Ovary (tissue), 9 donors: ENCODE measurements around the gene ATXN1. TPM values are rescaled to one million over a fixed set of nuclear protein-coding genes. Genes with fewer than 3 reads are reported as not detected.
A peak's percentile ranks its signal among the peaks of the same experiment; 100 is the strongest.

Source experiments
- DNase-seq, 5 donors: peaks; one replicate each; pipeline ENCODE4 v3.0.0-alpha.2; 2019 to 2020
- H3K27ac ChIP-seq, 2 donors: fragments of 200-600 bp; one replicate each; pipeline versions ENCODE4 v1.5.1 to v1.8.0; 2019 to 2022
- H3K27me3 ChIP-seq: fragments of 200-600 bp; one replicate; pipeline ENCODE4 v1.8.0; 2022
- H3K36me3 ChIP-seq: fragments of 200-600 bp; sonication (generic); one replicate; pipeline ENCODE4 v1.5.1; 2019
- H3K4me1 ChIP-seq: one replicate; pipeline ENCODE4 v1.8.1; 2013; ENCODE audit warnings: mild to moderate bottlenecking, moderate library complexity; ENCODE audit not compliant: insufficient read depth
- H3K4me3 ChIP-seq: fragments of 200-600 bp; sonication (generic); one replicate; pipeline ENCODE4 v1.5.1; 2017
- H3K9me3 ChIP-seq, 2 donors: fragments of 200-600 bp in 1 of 2; sonication (generic) in 1 of 2; one replicate each; pipeline versions ENCODE4 v1.5.1 to v1.8.1; 2013 to 2019; ENCODE audit warnings: mild to moderate bottlenecking in 1 of 2, moderate library complexity in 1 of 2
- EP300 ChIP-seq: sonication (generic); formaldehyde crosslinking; IDR thresholded peaks from one replicate; pipeline ENCODE4 v1.6.1; 2017; ENCODE audit warnings: antibody characterized with exemption
- POLR2A ChIP-seq: fragments of 450-650 bp; IDR thresholded peaks from one replicate; pipeline ENCODE4 v1.6.1; 2017; ENCODE audit warnings: antibody characterized with exemption, mild to moderate bottlenecking, moderate library complexity
- WGBS, 3 donors: extraction: QIAGEN DNeasy Blood & Tissue Kit in 1 of 3; methylation state at CpG; one replicate each; pipeline versions ENCODE4 v1.1.5 to v1.1.7; 2013 to 2017; 5-methylcytosine and 5-hydroxymethylcytosine counted together
- intact Hi-C, 4 donors: fragments of 100-400 bp; cut with DNase I; formaldehyde crosslinking; loops; one replicate each; pipeline versions ENCODE4 v1.11.0 to v1.15.1; 2022 to 2023
- polyA plus RNA-seq, 2 donors: library from polyadenylated mRNA; stranded (reverse); fragments of 200-250 nt in 1 of 2; fragments of 350-450 nt in 1 of 2; fragmentation: Illumina TruSeq in 1 of 2; extraction: RNeasy Lipid Tissue Mini Kit (QIAGEN cat#74804) in 1 of 2; gene quantifications; one replicate each; pipeline ENCODE4 v1.2.3, GENCODE V29; 2013 to 2014
- total RNA-seq, 7 donors: library from RNA; depleted of rRNA in 2 of 7; stranded (reverse); fragments of >200 nt in 2 of 7; fragmentation: NEBNext Ultra II Directional in 3 of 7; extraction: Animal tissue kit (Norgen Biotek cat#: 25700) in 3 of 7; gene quantifications; one replicate each; pipeline versions ENCODE4 v1.1.0 to v1.2.4, GENCODE V29; 2016 to 2023
- TF ChIP-seq, protein P1 (sequence below), 3 donors: fragments of 450-650 bp in 2 of 3; fragments of 200-600 bp in 1 of 3; IDR thresholded peaks; one replicate each; pipeline versions ENCODE4 v1.5.1 to v1.8.0; 2016 to 2022; ENCODE audit warnings: antibody characterized with exemption in 3 of 3, mild to moderate bottlenecking in 1 of 3
- donor health status: DM: no; HTN: no; CAD: no; lungs with moderate emphysema.
- donor health status: DM: no; HTN: no; CAD: no.
- donor health status: Bipolar disorder and iron deficiency.
- donor health status: DM: yes; HTN: yes; CAD: no.
- donor health status: DM: no; HTN: no; CAD: no.
- donor health status: DM: yes; HTN: yes; CAD: no.

The ATXN1 gene
- total and polyA plus RNA-seq, 9 donors = 7.3 to 38.2 (median 30.4) TPM

GRCh38 chr6:16806363-16806762 lies 45.1 kb upstream of the ATXN1 start:
- no peaks in the 10 kb centered on the region for H3K36me3 ChIP-seq
- no peak overlapping the region for H3K4me3 ChIP-seq
- 71 to 75% (median 74%) methylated on average over 2 of the region's 2 CpGs for WGBS, 3 donors
- no peak for TF ChIP-seq EP300
- TF ChIP-seq, protein P1, sequence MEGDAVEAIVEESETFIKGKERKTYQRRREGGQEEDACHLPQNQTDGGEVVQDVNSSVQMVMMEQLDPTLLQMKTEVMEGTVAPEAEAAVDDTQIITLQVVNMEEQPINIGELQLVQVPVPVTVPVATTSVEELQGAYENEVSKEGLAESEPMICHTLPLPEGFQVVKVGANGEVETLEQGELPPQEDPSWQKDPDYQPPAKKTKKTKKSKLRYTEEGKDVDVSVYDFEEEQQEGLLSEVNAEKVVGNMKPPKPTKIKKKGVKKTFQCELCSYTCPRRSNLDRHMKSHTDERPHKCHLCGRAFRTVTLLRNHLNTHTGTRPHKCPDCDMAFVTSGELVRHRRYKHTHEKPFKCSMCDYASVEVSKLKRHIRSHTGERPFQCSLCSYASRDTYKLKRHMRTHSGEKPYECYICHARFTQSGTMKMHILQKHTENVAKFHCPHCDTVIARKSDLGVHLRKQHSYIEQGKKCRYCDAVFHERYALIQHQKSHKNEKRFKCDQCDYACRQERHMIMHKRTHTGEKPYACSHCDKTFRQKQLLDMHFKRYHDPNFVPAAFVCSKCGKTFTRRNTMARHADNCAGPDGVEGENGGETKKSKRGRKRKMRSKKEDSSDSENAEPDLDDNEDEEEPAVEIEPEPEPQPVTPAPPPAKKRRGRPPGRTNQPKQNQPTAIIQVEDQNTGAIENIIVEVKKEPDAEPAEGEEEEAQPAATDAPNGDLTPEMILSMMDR (IDR thresholded peaks at IDR 0.05) = no peak
- no peak for TF ChIP-seq POLR2A
- H3K4me1 ChIP-seq = no peaks in the 10 kb centered on the region
- H3K9me3 ChIP-seq = no peaks in the 10 kb centered on the region
- no peak overlapping the region for H3K27ac ChIP-seq
- no peaks in the 10 kb centered on the region for H3K27me3 ChIP-seq
- DNase-seq = no peak
- intact Hi-C loops = no loop called here

DNA sequence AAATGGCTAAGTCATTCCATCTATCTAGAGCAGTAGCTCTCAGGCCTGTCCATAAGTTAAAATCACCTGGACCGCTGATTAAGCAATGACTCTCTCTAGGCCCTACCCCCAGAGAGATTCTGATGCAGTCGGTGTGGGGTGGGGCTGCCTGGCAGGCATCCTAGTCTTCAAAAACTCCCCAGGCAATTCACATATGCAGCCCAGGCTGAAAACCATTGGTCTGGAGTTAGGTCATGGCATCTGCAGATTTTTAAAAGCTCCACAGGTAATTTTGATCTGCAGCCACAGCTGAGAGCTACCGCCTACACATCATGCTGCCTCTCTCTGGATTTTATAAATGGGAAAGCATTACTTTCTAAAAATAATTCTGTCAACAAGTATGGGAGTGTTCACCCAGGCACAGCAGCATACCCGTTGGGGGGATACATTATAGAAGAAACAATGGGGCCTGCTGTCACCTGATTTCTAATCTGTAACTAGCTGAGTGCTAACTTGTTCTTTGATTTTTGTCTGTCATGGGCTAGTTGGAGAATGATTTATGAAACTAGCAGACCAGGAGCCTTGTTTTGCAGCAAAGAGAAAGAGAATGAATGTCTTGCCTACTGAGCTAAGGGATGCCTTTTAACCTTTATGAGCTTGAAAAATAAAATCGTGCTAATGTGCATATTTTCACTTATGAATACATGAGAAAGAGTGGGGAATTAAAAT lies 44.1 kb upstream of the ATXN1 start:
- H3K36me3 ChIP-seq = no peaks in the 10 kb centered on the region
- H3K27me3 ChIP-seq = no peaks in the 10 kb centered on the region
- DNase-seq = no peak
- no peaks in the 10 kb centered on the region for H3K4me1 ChIP-seq
- H3K27ac ChIP-seq = no peak overlapping the region
- WGBS, 3 donors = 59 to 60% (median 59%) methylated on average over 5 of the region's 5 CpGs
- no peak overlapping the region for H3K4me3 ChIP-seq
- TF ChIP-seq POLR2A = no peak
- no peaks in the 10 kb centered on the region for H3K9me3 ChIP-seq
- intact Hi-C loops = no loop called here

- no peaks in the 10 kb centered on the region for H3K36me3 ChIP-seq
- no peak for DNase-seq
- no peak overlapping the region for H3K4me3 ChIP-seq
- H3K9me3 ChIP-seq = no peaks in the 10 kb centered on the region
- no peak overlapping the region for H3K27ac ChIP-seq
- WGBS, 3 donors = 80 to 86% (median 83%) methylated on average over 8 of the region's 8 CpGs
- H3K27me3 ChIP-seq = no peaks in the 10 kb centered on the region
- TF ChIP-seq, protein P1 (IDR thresholded peaks at IDR 0.05) = no peak
- TF ChIP-seq EP300 = no peak
- no peak for TF ChIP-seq POLR2A
- no peaks in the 10 kb centered on the region for H3K4me1 ChIP-seq
- intact Hi-C loops = no loop called here
Observed at GRCh38 chr6:16804546-16805242, 43.4 kb upstream of the ATXN1 start.

DNA sequence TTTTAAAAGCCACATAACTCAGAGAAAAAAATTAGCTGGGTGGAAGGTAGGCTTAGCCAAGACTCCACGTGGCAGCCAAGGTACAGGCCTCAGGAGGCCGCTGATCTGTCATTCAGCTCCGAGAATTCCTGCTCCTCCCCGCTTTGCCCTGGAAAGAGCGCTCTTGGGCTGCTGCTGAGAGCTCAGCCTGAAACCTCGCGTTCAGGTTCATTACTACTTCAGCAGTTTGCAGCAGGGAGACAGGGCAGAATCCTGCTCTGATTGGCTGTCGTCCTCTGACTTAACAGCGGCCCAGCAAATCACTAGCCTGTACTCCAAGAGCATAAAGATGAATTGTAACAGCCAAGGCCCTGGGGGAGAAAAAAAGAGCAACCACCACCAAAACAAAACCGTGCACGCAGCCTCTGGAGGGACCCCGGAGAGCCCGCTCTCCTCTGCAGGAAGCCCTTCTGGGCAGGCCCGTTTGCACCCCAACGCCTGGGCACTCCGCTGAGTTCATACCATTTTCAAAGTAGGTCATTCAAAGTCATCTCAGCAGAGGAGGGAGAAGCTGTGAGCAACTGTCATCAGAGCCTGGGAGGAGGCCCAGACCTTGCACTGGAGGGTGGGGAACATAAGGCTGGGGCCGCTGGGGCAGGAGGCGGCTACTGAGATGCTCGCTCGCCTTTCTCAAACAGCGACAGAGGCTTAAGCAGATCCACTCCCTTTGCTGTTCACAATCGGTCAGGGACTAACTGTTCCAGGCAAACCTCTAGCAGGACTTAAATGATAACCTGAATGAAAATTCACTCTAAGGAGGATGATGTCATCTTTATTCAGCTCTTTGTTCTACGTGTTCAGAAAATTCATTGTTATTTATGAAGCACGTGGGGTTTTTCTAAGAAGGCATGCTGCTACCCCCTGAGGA lies 42.3 kb upstream of the ATXN1 start:
- WGBS, 3 donors = 10 to 19% (median 13%) methylated on average over 24 of the region's 24 CpGs
- Histone ChIP-seq H3K4me1 (no peaks in the 10 kb centered on the region), H3K36me3 (no peaks in the 10 kb centered on the region), H3K4me3 (peak overlapping the region; percentile 30), H3K27ac (no peak overlapping the region), H3K9me3 (no peaks in the 10 kb centered on the region), H3K27me3 (no peaks in the 10 kb centered on the region)
- peak; percentile 28 to 46 (median 40) for DNase-seq
- TF ChIP-seq, protein P1 (IDR thresholded peaks at IDR 0.05) = no peak
- TF ChIP-seq POLR2A (no peak), EP300 (no peak)
- intact Hi-C loops = no loop called here
